ENCODE results near the gene APLN. TPM values are rescaled to one million over a fixed set of nuclear protein-coding genes. Genes with fewer than 3 reads are reported as not detected.

Gene APLN
- total RNA-seq, 1 donor from 2014 or later: 7.9 TPM

Other genes with a start within 250 kb of the APLN start
- gene SMARCA1, start 131.5 kb downstream of the APLN start, total RNA-seq: 26.9 TPM
- gene OCRL, start 114.7 kb downstream of the APLN start, total RNA-seq: 20.5 TPM
- 0.93 TPM for gene XPNPEP2, start 84.0 kb upstream of the APLN start, total RNA-seq
- gene SASH3, start 125.0 kb upstream of the APLN start, total RNA-seq: 41.2 TPM
- 48.4 TPM for gene ZDHHC9, start 188.9 kb upstream of the APLN start, total RNA-seq

All from upper lobe of right lung (tissue), 1 donor.